Measurements from ENCODE around the gene GRIA4. TPM values are rescaled to one million over a fixed set of nuclear protein-coding genes. Genes with fewer than 3 reads are reported as not detected.

GRIA4 gene
- total and polyA plus RNA-seq, 2 experiments from 2014 or later, result 1.3 to 3.7 TPM

DNA sequence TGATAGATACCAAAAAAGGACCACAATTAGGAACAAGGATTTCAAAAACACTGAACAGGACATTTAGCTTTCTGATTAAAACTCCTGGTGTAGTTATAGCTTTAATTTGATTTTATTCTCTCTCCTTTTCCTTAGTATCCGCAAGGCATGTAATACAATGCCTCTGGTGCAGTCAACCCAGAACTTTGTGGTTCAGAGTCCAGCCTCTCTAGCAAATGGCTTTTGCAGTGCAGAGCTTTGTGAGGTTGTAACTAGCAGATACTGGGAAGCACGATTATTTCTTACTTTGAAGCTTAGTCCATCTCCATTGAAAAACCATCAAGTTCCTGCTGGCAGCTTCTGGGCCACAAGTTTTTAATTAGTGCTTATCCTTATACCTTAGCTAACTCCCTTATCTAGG lies 79.8 kb downstream of the GRIA4 start:
- Histone ChIP-seq H3K27me3 (no peaks in the 10 kb centered on the region), H4K20me1 (ENCODE audit: insufficient read depth, poor library complexity, severe bottlenecking) (no peaks in the 10 kb centered on the region), H3K4me1 (ENCODE audit: insufficient read depth) (no peaks in the 10 kb centered on the region), H3K9me2 (replicated peaks; ENCODE audit: insufficient read depth) (no peaks in the 10 kb centered on the region), H3K4me3 (no peak overlapping the region), H3K36me3 (replicated peaks; ENCODE audit: insufficient read depth, low read depth) (no peaks in the 10 kb centered on the region), H3K79me2 (no peaks in the 10 kb centered on the region), H3K27ac (no peak overlapping the region), H3K9me3 (ENCODE audit: low read depth) (no peaks in the 10 kb centered on the region), H2AFZ (no peak overlapping the region), H3K4me2 (no peak overlapping the region)
- DNase-seq (ENCODE audit: low spot score), result no peak
- 59% methylated on average over 2 of the region's 2 CpGs for WGBS (ENCODE audit: low lambda C conversion rate, missing lambda C conversion rate)
- TF ChIP-seq EZH2phosphoT487 (IDR thresholded peaks at IDR 0.05; ENCODE audit: low read depth, severe bottlenecking, unreplicated experiment) (no peak), EZH2 (IDR thresholded peaks at IDR 0.05; ENCODE audit: borderline replicate concordance) (no peak)
- TF ChIP-seq, protein P1, sequence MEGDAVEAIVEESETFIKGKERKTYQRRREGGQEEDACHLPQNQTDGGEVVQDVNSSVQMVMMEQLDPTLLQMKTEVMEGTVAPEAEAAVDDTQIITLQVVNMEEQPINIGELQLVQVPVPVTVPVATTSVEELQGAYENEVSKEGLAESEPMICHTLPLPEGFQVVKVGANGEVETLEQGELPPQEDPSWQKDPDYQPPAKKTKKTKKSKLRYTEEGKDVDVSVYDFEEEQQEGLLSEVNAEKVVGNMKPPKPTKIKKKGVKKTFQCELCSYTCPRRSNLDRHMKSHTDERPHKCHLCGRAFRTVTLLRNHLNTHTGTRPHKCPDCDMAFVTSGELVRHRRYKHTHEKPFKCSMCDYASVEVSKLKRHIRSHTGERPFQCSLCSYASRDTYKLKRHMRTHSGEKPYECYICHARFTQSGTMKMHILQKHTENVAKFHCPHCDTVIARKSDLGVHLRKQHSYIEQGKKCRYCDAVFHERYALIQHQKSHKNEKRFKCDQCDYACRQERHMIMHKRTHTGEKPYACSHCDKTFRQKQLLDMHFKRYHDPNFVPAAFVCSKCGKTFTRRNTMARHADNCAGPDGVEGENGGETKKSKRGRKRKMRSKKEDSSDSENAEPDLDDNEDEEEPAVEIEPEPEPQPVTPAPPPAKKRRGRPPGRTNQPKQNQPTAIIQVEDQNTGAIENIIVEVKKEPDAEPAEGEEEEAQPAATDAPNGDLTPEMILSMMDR (IDR thresholded peaks at IDR 0.05; ENCODE audit: poor library complexity), result no peak

DNA sequence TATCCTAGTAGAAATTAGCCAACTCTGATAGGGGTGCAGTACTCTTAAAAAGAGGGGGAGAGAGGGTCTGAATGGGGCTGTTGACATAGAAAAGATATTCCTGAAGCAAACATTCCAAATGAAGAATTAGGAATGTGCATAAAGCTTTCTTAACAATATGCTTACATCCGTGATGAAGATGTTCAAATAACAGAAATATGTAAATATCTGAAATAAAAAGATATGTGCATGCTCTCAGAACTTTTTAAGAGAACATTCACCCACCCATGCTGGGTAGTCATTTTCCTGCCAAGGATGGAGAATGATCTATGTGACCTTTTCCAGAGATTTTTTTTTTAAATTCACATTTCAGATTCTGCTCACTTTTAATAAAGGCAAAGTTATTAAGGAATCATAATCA lies 80.6 kb downstream of the GRIA4 start:
- H3K4me3 ChIP-seq, result no peak overlapping the region
- no peaks in the 10 kb centered on the region for H3K79me2 ChIP-seq
- no peak for DNase-seq (ENCODE audit: low spot score)
- no peaks in the 10 kb centered on the region for H3K9me2 ChIP-seq (replicated peaks; ENCODE audit: insufficient read depth)
- H4K20me1 ChIP-seq (ENCODE audit: insufficient read depth, poor library complexity, severe bottlenecking), result no peaks in the 10 kb centered on the region
- no peaks in the 10 kb centered on the region for H3K36me3 ChIP-seq (replicated peaks; ENCODE audit: insufficient read depth, low read depth)
- TF ChIP-seq, protein P1 (IDR thresholded peaks at IDR 0.05; ENCODE audit: poor library complexity), result no peak
- TF ChIP-seq EZH2 (IDR thresholded peaks at IDR 0.05; ENCODE audit: borderline replicate concordance) (no peak), EZH2phosphoT487 (IDR thresholded peaks at IDR 0.05; ENCODE audit: low read depth, severe bottlenecking, unreplicated experiment) (no peak)
- H3K9me3 ChIP-seq (ENCODE audit: low read depth), result no peaks in the 10 kb centered on the region
- no peak overlapping the region for H3K4me2 ChIP-seq
- H3K4me1 ChIP-seq (ENCODE audit: insufficient read depth), result no peaks in the 10 kb centered on the region
- no peak overlapping the region for H3K27ac ChIP-seq
- H2AFZ ChIP-seq, result no peak overlapping the region
- WGBS (ENCODE audit: low lambda C conversion rate, missing lambda C conversion rate), result 92% methylated on average over 1 of the region's 1 CpG
- no peaks in the 10 kb centered on the region for H3K27me3 ChIP-seq

DNA sequence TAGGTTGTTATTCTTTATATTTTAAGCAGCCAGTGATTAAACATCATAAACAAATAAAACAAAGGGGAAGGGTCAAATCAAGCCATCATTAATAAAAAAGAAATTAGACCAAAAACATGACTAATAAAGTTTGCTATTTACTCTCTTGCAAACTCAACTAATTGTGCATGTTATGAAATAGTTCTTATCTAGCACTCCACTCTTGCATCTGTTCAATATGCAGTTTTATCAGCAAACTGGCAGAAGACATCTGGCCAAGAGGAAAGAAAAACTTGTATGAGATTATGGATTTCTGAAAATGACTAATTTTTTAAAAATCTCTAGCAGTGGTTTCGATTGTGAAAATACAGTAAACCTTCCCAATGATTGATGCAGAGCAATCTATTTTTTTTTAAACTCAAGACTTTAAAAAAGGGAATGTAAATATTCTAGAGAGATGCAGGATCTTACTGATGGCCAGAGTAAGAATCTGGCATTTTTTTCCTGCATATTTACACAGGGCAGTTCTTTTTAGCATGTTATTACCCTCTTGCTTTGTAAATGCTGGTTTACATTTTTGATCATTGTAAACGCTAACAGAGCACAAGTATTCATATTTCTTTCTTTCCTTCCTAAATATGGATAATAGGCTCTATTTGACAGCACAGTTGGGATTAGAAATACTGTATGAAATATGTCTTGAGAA lies 83.3 kb downstream of the GRIA4 start:
- Histone ChIP-seq H4K20me1 (ENCODE audit: insufficient read depth, poor library complexity, severe bottlenecking) (no peaks in the 10 kb centered on the region), H3K9me2 (replicated peaks; ENCODE audit: insufficient read depth) (no peaks in the 10 kb centered on the region), H3K36me3 (replicated peaks; ENCODE audit: insufficient read depth, low read depth) (no peaks in the 10 kb centered on the region), H3K4me2 (no peak overlapping the region), H3K4me3 (no peak overlapping the region), H3K27ac (no peak overlapping the region), H3K79me2 (no peaks in the 10 kb centered on the region), H3K9me3 (ENCODE audit: low read depth) (no peaks in the 10 kb centered on the region), H3K4me1 (ENCODE audit: insufficient read depth) (no peaks in the 10 kb centered on the region), H2AFZ (no peak overlapping the region), H3K27me3 (no peaks in the 10 kb centered on the region)
- 75% methylated on average over 2 of the region's 2 CpGs for WGBS (ENCODE audit: low lambda C conversion rate, missing lambda C conversion rate)
- no peak for DNase-seq (ENCODE audit: low spot score)
- TF ChIP-seq EZH2phosphoT487 (IDR thresholded peaks at IDR 0.05; ENCODE audit: low read depth, severe bottlenecking, unreplicated experiment) (no peak), EZH2 (IDR thresholded peaks at IDR 0.05; ENCODE audit: borderline replicate concordance) (no peak)
- TF ChIP-seq, protein P1 (IDR thresholded peaks at IDR 0.05; ENCODE audit: poor library complexity), result no peak
